ENCODE measurements around the gene AHRR. TPM values are rescaled to one million over a fixed set of nuclear protein-coding genes. Genes with fewer than 3 reads are reported as not detected.
"Not testable (repeated sequence)": the region's sequence is repeated elsewhere in the genome, so short reads cannot be mapped to it uniquely, and the experiment has no call there.

Gene AHRR
- total and polyA plus RNA-seq, 2 donors = 0.34 to 0.52 TPM

GRCh38 chr5:393846-394275, 72.3 kb downstream of the AHRR start:
- H3K4me3 ChIP-seq (ENCODE audit: low read length in 2 of 2) = no peak overlapping the region
- no peaks in the 10 kb centered on the region for H3K36me3 ChIP-seq (ENCODE audit: control insufficient read depth in 2 of 2, insufficient read depth in 2 of 2, low read length in 1 of 2)
- DNase-seq (ENCODE audit: low read depth in 6 of 9, low spot score in 9 of 9) = no peak
- H3K27me3 ChIP-seq (ENCODE audit: control insufficient read depth in 2 of 2, insufficient read depth in 1 of 2, low read length in 1 of 2) = peaks cover 0 to 4% of the 10 kb centered on the region in 2 donors
- WGBS = 91% methylated on average over 10 of the region's 10 CpGs
- H3K4me1 ChIP-seq (ENCODE audit: control insufficient read depth in 2 of 2, insufficient read depth in 2 of 2, low read length in 2 of 2) = peaks cover 11 to 52% of the 10 kb centered on the region in 2 donors
- peaks cover 0 to 6% of the 10 kb centered on the region in 2 donors for H3K9me3 ChIP-seq (ENCODE audit: control insufficient read depth in 2 of 2, insufficient read depth in 1 of 2, low read length in 1 of 2)
- H3K27ac ChIP-seq (ENCODE audit: low read depth in 1 of 2, low read length in 1 of 2) = peak overlapping the region in 1 of 2 donors; percentile 95

GRCh38 chr5:394671-395155, 73.2 kb downstream of the AHRR start:
- H3K27ac ChIP-seq (ENCODE audit: low read depth in 1 of 2, low read length in 1 of 2) = no peak overlapping the region
- peaks cover under 1 to 12% of the 10 kb centered on the region in 2 donors for H3K27me3 ChIP-seq (ENCODE audit: control insufficient read depth in 2 of 2, insufficient read depth in 1 of 2, low read length in 1 of 2)
- 97% methylated on average over 18 of the region's 18 CpGs for WGBS
- no peak overlapping the region for H3K4me3 ChIP-seq (ENCODE audit: low read length in 2 of 2)
- no peak for DNase-seq (ENCODE audit: low read depth in 6 of 9, low spot score in 9 of 9)
- H3K4me1 ChIP-seq (ENCODE audit: control insufficient read depth in 2 of 2, insufficient read depth in 2 of 2, low read length in 2 of 2) = peaks cover 14 to 54% of the 10 kb centered on the region in 2 donors
- H3K36me3 ChIP-seq (ENCODE audit: control insufficient read depth in 2 of 2, insufficient read depth in 2 of 2, low read length in 1 of 2) = no peaks in the 10 kb centered on the region
- H3K9me3 ChIP-seq (ENCODE audit: control insufficient read depth in 2 of 2, insufficient read depth in 1 of 2, low read length in 1 of 2) = peaks cover 0 to 6% of the 10 kb centered on the region in 2 donors

GRCh38 chr5:395156-395920, 73.8 kb downstream of the AHRR start:
- H3K4me1 ChIP-seq (ENCODE audit: control insufficient read depth in 2 of 2, insufficient read depth in 2 of 2, low read length in 2 of 2) = peaks cover 17 to 59% of the 10 kb centered on the region in 2 donors
- WGBS = 97% methylated on average over 21 of the region's 21 CpGs

GRCh38 chr5:395921-396530, 74.5 kb downstream of the AHRR start:
- Histone ChIP-seq H3K27me3 (ENCODE audit: control insufficient read depth in 2 of 2, insufficient read depth in 1 of 2, low read length in 1 of 2) (peaks cover 3 to 22% of the 10 kb centered on the region in 2 donors), H3K9me3 (ENCODE audit: control insufficient read depth in 2 of 2, insufficient read depth in 1 of 2, low read length in 1 of 2) (peaks cover 0 to 6% of the 10 kb centered on the region in 2 donors), H3K36me3 (ENCODE audit: control insufficient read depth in 2 of 2, insufficient read depth in 2 of 2, low read length in 1 of 2) (no peaks in the 10 kb centered on the region), H3K27ac (ENCODE audit: low read depth in 1 of 2, low read length in 1 of 2) (no peak overlapping the region), H3K4me3 (ENCODE audit: low read length in 2 of 2) (no peak overlapping the region), H3K4me1 (ENCODE audit: control insufficient read depth in 2 of 2, insufficient read depth in 2 of 2, low read length in 2 of 2) (peaks cover 17 to 52% of the 10 kb centered on the region in 2 donors)
- DNase-seq (ENCODE audit: low read depth in 6 of 9, low spot score in 9 of 9) = no peak
- 95% methylated on average over 17 of the region's 17 CpGs for WGBS

More at GRCh38 chr5:395156-395920, 73.8 kb downstream of the AHRR start:
- H3K27me3 ChIP-seq (ENCODE audit: control insufficient read depth in 2 of 2, insufficient read depth in 1 of 2, low read length in 1 of 2) = peaks cover 3 to 18% of the 10 kb centered on the region in 2 donors
- H3K27ac ChIP-seq (ENCODE audit: low read depth in 1 of 2, low read length in 1 of 2) = no peak overlapping the region
- H3K36me3 ChIP-seq (ENCODE audit: control insufficient read depth in 2 of 2, insufficient read depth in 2 of 2, low read length in 1 of 2) = no peaks in the 10 kb centered on the region
- DNase-seq (ENCODE audit: low read depth in 6 of 9, low spot score in 9 of 9) = no peak
- H3K4me3 ChIP-seq (ENCODE audit: low read length in 2 of 2) = no peak overlapping the region
- peaks cover 0 to 6% of the 10 kb centered on the region in 2 donors for H3K9me3 ChIP-seq (ENCODE audit: control insufficient read depth in 2 of 2, insufficient read depth in 1 of 2, low read length in 1 of 2)

GRCh38 chr5:396531-396961, 75.0 kb downstream of the AHRR start:
- peaks cover 0 to 6% of the 10 kb centered on the region in 2 donors for H3K9me3 ChIP-seq (ENCODE audit: control insufficient read depth in 2 of 2, insufficient read depth in 1 of 2, low read length in 1 of 2)
- no peak overlapping the region for H3K4me3 ChIP-seq (ENCODE audit: low read length in 2 of 2)
- H3K4me1 ChIP-seq (ENCODE audit: control insufficient read depth in 2 of 2, insufficient read depth in 2 of 2, low read length in 2 of 2) = peaks cover 17 to 51% of the 10 kb centered on the region in 2 donors
- no peak for DNase-seq (ENCODE audit: low read depth in 6 of 9, low spot score in 9 of 9)
- WGBS = 90% methylated on average over 13 of the region's 13 CpGs
- no peaks in the 10 kb centered on the region for H3K36me3 ChIP-seq (ENCODE audit: control insufficient read depth in 2 of 2, insufficient read depth in 2 of 2, low read length in 1 of 2)
- no peak overlapping the region for H3K27ac ChIP-seq (ENCODE audit: low read depth in 1 of 2, low read length in 1 of 2)
- peaks cover 5 to 26% of the 10 kb centered on the region in 2 donors for H3K27me3 ChIP-seq (ENCODE audit: control insufficient read depth in 2 of 2, insufficient read depth in 1 of 2, low read length in 1 of 2)

GRCh38 chr5:398141-398474, 76.6 kb downstream of the AHRR start:
- not testable (repeated sequence) for DNase-seq (ENCODE audit: low read depth in 6 of 9, low spot score in 9 of 9); H3K9me3 ChIP-seq (ENCODE audit: control insufficient read depth in 2 of 2, insufficient read depth in 1 of 2, low read length in 1 of 2); H3K4me3 ChIP-seq (ENCODE audit: low read length in 2 of 2); H3K27ac ChIP-seq (ENCODE audit: low read depth in 1 of 2, low read length in 1 of 2); H3K36me3 ChIP-seq (ENCODE audit: control insufficient read depth in 2 of 2, insufficient read depth in 2 of 2, low read length in 1 of 2)
- Histone ChIP-seq H3K27me3 (ENCODE audit: control insufficient read depth in 2 of 2, insufficient read depth in 1 of 2, low read length in 1 of 2) (peaks cover 5 to 26% of the 10 kb centered on the region in 2 donors), H3K4me1 (ENCODE audit: control insufficient read depth in 2 of 2, insufficient read depth in 2 of 2, low read length in 2 of 2) (peaks cover 12 to 44% of the 10 kb centered on the region in 2 donors)
- 90% methylated on average over 15 of the region's 15 CpGs for WGBS

GRCh38 chr5:398475-399295, 77.2 kb downstream of the AHRR start:
- Histone ChIP-seq H3K27ac (ENCODE audit: low read depth in 1 of 2, low read length in 1 of 2) (no peak overlapping the region), H3K4me3 (ENCODE audit: low read length in 2 of 2) (no peak overlapping the region), H3K9me3 (ENCODE audit: control insufficient read depth in 2 of 2, insufficient read depth in 1 of 2, low read length in 1 of 2) (no peaks in the 10 kb centered on the region), H3K27me3 (ENCODE audit: control insufficient read depth in 2 of 2, insufficient read depth in 1 of 2, low read length in 1 of 2) (peaks cover 5 to 26% of the 10 kb centered on the region in 2 donors), H3K4me1 (ENCODE audit: control insufficient read depth in 2 of 2, insufficient read depth in 2 of 2, low read length in 2 of 2) (peaks cover 9 to 39% of the 10 kb centered on the region in 2 donors), H3K36me3 (ENCODE audit: control insufficient read depth in 2 of 2, insufficient read depth in 2 of 2, low read length in 1 of 2) (no peaks in the 10 kb centered on the region)
- DNase-seq (ENCODE audit: low read depth in 6 of 9, low spot score in 9 of 9) = no peak
- WGBS = 97% methylated on average over 35 of the region's 35 CpGs

GRCh38 chr5:399296-400281, 78.1 kb downstream of the AHRR start:
- H3K4me3 ChIP-seq (ENCODE audit: low read length in 2 of 2) = no peak overlapping the region
- peaks cover 6 to 32% of the 10 kb centered on the region in 2 donors for H3K4me1 ChIP-seq (ENCODE audit: control insufficient read depth in 2 of 2, insufficient read depth in 2 of 2, low read length in 2 of 2)
- H3K27ac ChIP-seq (ENCODE audit: low read depth in 1 of 2, low read length in 1 of 2) = no peak overlapping the region
- peak in 3 of 9 donors; percentile 35 to 68 (median 45) for DNase-seq (ENCODE audit: low read depth in 6 of 9, low spot score in 9 of 9)
- H3K36me3 ChIP-seq (ENCODE audit: control insufficient read depth in 2 of 2, insufficient read depth in 2 of 2, low read length in 1 of 2) = no peaks in the 10 kb centered on the region
- H3K9me3 ChIP-seq (ENCODE audit: control insufficient read depth in 2 of 2, insufficient read depth in 1 of 2, low read length in 1 of 2) = no peaks in the 10 kb centered on the region
- H3K27me3 ChIP-seq (ENCODE audit: control insufficient read depth in 2 of 2, insufficient read depth in 1 of 2, low read length in 1 of 2) = peaks cover 5 to 26% of the 10 kb centered on the region in 2 donors
- 38% methylated on average over 45 of the region's 45 CpGs for WGBS

All from thymus (tissue), 11 donors.